Panc1 (cell line): ENCODE data around the gene PAK4. TPM values are rescaled to one million over a fixed set of nuclear protein-coding genes. Genes with fewer than 3 reads are reported as not detected.

ENCODE experiments used
- ATAC-seq: fragments of 200-7000 bp; cut with Tn5 transposase; 2 replicates; pipeline ENCODE4 v1.9.1; 2020; ENCODE audit warnings: mild to moderate bottlenecking, moderate library complexity
- BruUV-seq: library from RNA; stranded (reverse); fragments of 400-500 nt; replicated peaks from 2 replicates; lab custom pipeline; 2021; lab: Mats Ljungman, UMichigan
- CTCF ChIA-PET: fragments of 300-600 bp; sonication (Branson Sonifier 250); formaldehyde crosslinking; loops from one replicate; lab custom pipeline; 2022; ENCODE audit warnings: antibody characterized with exemption; lab: Charles Lee
- POLR2A ChIA-PET: fragments of 300-600 bp; sonication (Branson Sonifier 250); formaldehyde crosslinking; loops from one replicate; lab custom pipeline; 2022; ENCODE audit warnings: antibody characterized with exemption; lab: Charles Lee
- DNase-seq: peaks from one replicate; pipeline ENCODE4 v3.0.0-alpha.2; 2010; ENCODE audit warnings: low read depth, low spot score
- H3K27ac ChIP-seq: 2 replicates; pipeline ENCODE4 v1.5.1; 2011; ENCODE audit warnings: mild to moderate bottlenecking, low read length, inconsistent platforms
- H3K27me3 ChIP-seq: fragments of 200-500 bp; sonication (Bioruptor generic); 2 replicates; pipeline ENCODE4 v1.6.0; 2014; ENCODE audit warnings: low read length, inconsistent platforms; ENCODE audit not compliant: control insufficient read depth, insufficient read depth
- H3K36me3 ChIP-seq: fragments of 200-500 bp; sonication (Bioruptor generic); 2 replicates; pipeline ENCODE4 v1.5.1; 2014; ENCODE audit warnings: inconsistent platforms, mild to moderate bottlenecking, low read length, moderate library complexity; ENCODE audit not compliant: control insufficient read depth, insufficient read depth
- H3K4me1 ChIP-seq: 2 replicates; pipeline ENCODE4 v1.5.1; 2011; ENCODE audit warnings: inconsistent platforms, mild to moderate bottlenecking, low read length, moderate library complexity; ENCODE audit not compliant: control insufficient read depth, insufficient read depth
- H3K4me3 ChIP-seq, 2 experiments: 2 replicates each; pipeline ENCODE4 v1.5.1; 2011 to 2012; ENCODE audit warnings: low read depth in 2 of 2, low read length in 2 of 2, mild to moderate bottlenecking in 2 of 2, inconsistent platforms in 1 of 2, moderate library complexity in 1 of 2
- H3K9me3 ChIP-seq: fragments of 200-500 bp; sonication (Bioruptor generic); 2 replicates; pipeline ENCODE4 v1.5.1; 2014; ENCODE audit warnings: low read depth, mild to moderate bottlenecking, inconsistent platforms, low read length, moderate library complexity; ENCODE audit not compliant: control insufficient read depth, insufficient read depth
- POLR2AphosphoS5 ChIP-seq: IDR thresholded peaks from 2 replicates; pipeline ENCODE4 v1.6.1; 2012; ENCODE audit warnings: mild to moderate bottlenecking, low read depth, low read length, moderate library complexity
- REST ChIP-seq, 2 experiments: IDR thresholded peaks; 2 replicates each; pipeline ENCODE4 v1.6.1; 2011 to 2012; ENCODE audit warnings: low read depth in 2 of 2, control low read depth in 1 of 2, low read length in 1 of 2, mild to moderate bottlenecking in 1 of 2, moderate library complexity in 1 of 2; ENCODE audit not compliant: insufficient read depth in 1 of 2
- SIN3A ChIP-seq: IDR thresholded peaks from 2 replicates; pipeline ENCODE4 v1.6.1; 2012; ENCODE audit warnings: low read depth, mild to moderate bottlenecking, low read length, moderate library complexity, borderline replicate concordance; ENCODE audit not compliant: insufficient read depth
- TCF7L2 ChIP-seq: IDR thresholded peaks from 2 replicates; pipeline ENCODE4 v1.6.1; 2011; ENCODE audit warnings: mild to moderate bottlenecking, low read depth, low read length, inconsistent platforms
- in situ Hi-C: cut with HindIII; loops from 2 replicates; pipeline ENCODE4 v1.10.0; 2016; ENCODE audit warnings: low sequenced_read_pairs, low pct_unique_long_range_greater_than_20kb
- intact Hi-C: fragments of 100-400 bp; cut with micrococcal nuclease; formaldehyde crosslinking; loops from one replicate; pipeline ENCODE4 v1.10.0; 2022; ENCODE audit not compliant: unreplicated experiment
- total RNA-seq: library from RNA; stranded (reverse); gene quantifications from one replicate; pipeline ENCODE4 v1.2.1, GENCODE V29; 2021; ENCODE audit not compliant: unreplicated experiment
- TF ChIP-seq, protein P1 (sequence below): fragments of 450-650 bp; IDR thresholded peaks from 2 replicates; pipeline ENCODE4 v1.5.1; 2017; ENCODE audit warnings: mild to moderate bottlenecking

PAK4 gene
- total RNA-seq, 1 experiment from 2014 or later, result 311 TPM

- no peak for DNase-seq
- H3K9me3 ChIP-seq, result no peaks in the 10 kb centered on the region
- H3K4me3 ChIP-seq, result no peak overlapping the region
- intact Hi-C loops, result no loop called here
- CTCF ChIA-PET, result interaction anchor here (0.9 kb wide), 1 partner anchor 172 kb away, joined by 6 read pairs; no protein-coding TSS in a partner anchor
- no peak overlapping the region for H3K27ac ChIP-seq
- no peaks in the 10 kb centered on the region for H3K36me3 ChIP-seq
- no TSS peak for BruUV-seq
- in situ Hi-C loops, result no loop called here
- no peaks in the 10 kb centered on the region for H3K27me3 ChIP-seq
- ATAC-seq, result no peak
- POLR2A ChIA-PET, result interaction anchor here (0.6 to 1.3 kb wide), 2 partner anchors 16 to 154 kb away, joined by 3 to 5 read pairs; no protein-coding TSS in a partner anchor
- TF ChIP-seq POLR2AphosphoS5 (0 out of 2 replicates have a peak, but pooled peaks have one; percentile 21), TCF7L2 (no peak), REST (IDR thresholded peaks at IDR 0.05; ENCODE audit: insufficient read depth in 1 of 2, low read depth in 2 of 2, low read length in 1 of 2) (no peak), SIN3A (no peak)
- TF ChIP-seq, protein P1, sequence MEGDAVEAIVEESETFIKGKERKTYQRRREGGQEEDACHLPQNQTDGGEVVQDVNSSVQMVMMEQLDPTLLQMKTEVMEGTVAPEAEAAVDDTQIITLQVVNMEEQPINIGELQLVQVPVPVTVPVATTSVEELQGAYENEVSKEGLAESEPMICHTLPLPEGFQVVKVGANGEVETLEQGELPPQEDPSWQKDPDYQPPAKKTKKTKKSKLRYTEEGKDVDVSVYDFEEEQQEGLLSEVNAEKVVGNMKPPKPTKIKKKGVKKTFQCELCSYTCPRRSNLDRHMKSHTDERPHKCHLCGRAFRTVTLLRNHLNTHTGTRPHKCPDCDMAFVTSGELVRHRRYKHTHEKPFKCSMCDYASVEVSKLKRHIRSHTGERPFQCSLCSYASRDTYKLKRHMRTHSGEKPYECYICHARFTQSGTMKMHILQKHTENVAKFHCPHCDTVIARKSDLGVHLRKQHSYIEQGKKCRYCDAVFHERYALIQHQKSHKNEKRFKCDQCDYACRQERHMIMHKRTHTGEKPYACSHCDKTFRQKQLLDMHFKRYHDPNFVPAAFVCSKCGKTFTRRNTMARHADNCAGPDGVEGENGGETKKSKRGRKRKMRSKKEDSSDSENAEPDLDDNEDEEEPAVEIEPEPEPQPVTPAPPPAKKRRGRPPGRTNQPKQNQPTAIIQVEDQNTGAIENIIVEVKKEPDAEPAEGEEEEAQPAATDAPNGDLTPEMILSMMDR, result no peak
- H3K4me1 ChIP-seq, result peaks cover 71% of the 10 kb centered on the region
Measured at GRCh38 chr19:39133431-39134270, 8.1 kb downstream of the PAK4 start.

- intact Hi-C loops, result no loop called here
- ATAC-seq (no peak), DNase-seq (no peak)
- H3K27ac ChIP-seq, result no peak overlapping the region
- no peak overlapping the region for H3K4me3 ChIP-seq
- ChIA-PET POLR2A (interaction anchor here (0.8 kb wide), 1 partner anchor 65 kb away, joined by 5 read pairs; no protein-coding TSS in a partner anchor), CTCF (interaction anchor here (0.6 kb wide), 1 partner anchor 10 kb away, joined by 3 read pairs; the partner anchor contains the start of gene PAK4)
- TF ChIP-seq, protein P1, result no peak
- TF ChIP-seq SIN3A (no peak), REST (IDR thresholded peaks at IDR 0.05; ENCODE audit: insufficient read depth in 1 of 2, low read depth in 2 of 2, low read length in 1 of 2) (no peak), TCF7L2 (no peak), POLR2AphosphoS5 (no peak)
- in situ Hi-C loops, result no loop called here
- no peaks in the 10 kb centered on the region for H3K27me3 ChIP-seq
- no TSS peak for BruUV-seq
- H3K9me3 ChIP-seq, result no peaks in the 10 kb centered on the region
- no peaks in the 10 kb centered on the region for H3K36me3 ChIP-seq
- peaks cover 71% of the 10 kb centered on the region for H3K4me1 ChIP-seq
Measured at GRCh38 chr19:39135701-39136100, 10.1 kb downstream of the PAK4 start.
